Right cardiac atrium (tissue), 5 donors: ENCODE measurements around the gene INO80C. TPM values are rescaled to one million over a fixed set of nuclear protein-coding genes. Genes with fewer than 3 reads are reported as not detected.

Source experiments
- ATAC-seq, 2 donors: fragments of 200-7000 bp; cut with Tn5 transposase; one replicate each; pipeline versions ENCODE4 v1.8.0 to v1.9.1; 2020; ENCODE audit warnings: moderate library complexity in 2 of 2, mild to moderate bottlenecking in 1 of 2
- DNase-seq, 3 donors: peaks; one replicate each; pipeline ENCODE4 v3.0.0-alpha.2; 2020
- H3K27ac ChIP-seq: one replicate; pipeline ENCODE4 v1.5.1; 2013; ENCODE audit warnings: mild to moderate bottlenecking, low read length, control low read depth, moderate library complexity
- H3K27me3 ChIP-seq: one replicate; pipeline ENCODE4 v1.6.1; 2013; ENCODE audit not compliant: control insufficient read depth, insufficient read depth
- H3K4me1 ChIP-seq: one replicate; pipeline ENCODE4 v1.6.1; 2013; ENCODE audit warnings: low read length; ENCODE audit not compliant: control insufficient read depth, insufficient read depth
- H3K4me3 ChIP-seq: one replicate; pipeline ENCODE4 v1.5.1; 2013; ENCODE audit warnings: low read length, control low read depth
- H3K9me3 ChIP-seq: one replicate; pipeline ENCODE4 v1.6.1; 2013; ENCODE audit warnings: low read length; ENCODE audit not compliant: control insufficient read depth
- WGBS: extraction: QIAGEN DNeasy Blood & Tissue Kit; methylation state at CpG from one replicate; pipeline ENCODE4 v1.1.7; 2013; 5-methylcytosine and 5-hydroxymethylcytosine counted together
- intact Hi-C, 4 donors: fragments of 100-400 bp; cut with DNase I; formaldehyde crosslinking; loops; one replicate each; pipeline versions ENCODE4 v1.11.0 to v1.14.0; 2022 to 2023
- polyA plus RNA-seq: library from polyadenylated mRNA; stranded (reverse); fragments of 200-250 nt; gene quantifications from one replicate; pipeline ENCODE4 v1.2.3, GENCODE V29; 2013
- total RNA-seq, 4 donors: library from RNA; stranded (reverse); fragmentation: NEBNext Ultra II Directional; extraction: Animal tissue kit (Norgen Biotek cat#: 25700); gene quantifications; one replicate each; pipeline ENCODE4 v1.2.1, GENCODE V29; 2021
- donor health status: healthy with polysubstance abuse.
- donor health status: DM: no; HTN: yes; CAD: no.
- donor health status: DM: no; HTN: no; CAD: no.
- donor health status: DM: no; HTN: yes; CAD: no; lungs with severe emphysema.
- donor health status: DM: yes; HTN: yes; CAD: no.

The INO80C gene
- total and polyA plus RNA-seq, 5 donors: 25.4 to 36.1 (median 26.5) TPM

- H3K27ac ChIP-seq: no peak overlapping the region
- no peak for ATAC-seq
- 87% methylated on average over 2 of the region's 2 CpGs for WGBS
- peaks cover 9% of the 10 kb centered on the region for H3K4me1 ChIP-seq
- no peaks in the 10 kb centered on the region for H3K27me3 ChIP-seq
- no peak overlapping the region for H3K4me3 ChIP-seq
- H3K9me3 ChIP-seq: no peaks in the 10 kb centered on the region
- no peak for DNase-seq
- intact Hi-C loops: no loop called here
Measured at GRCh38 chr18:35522130-35522959, 24.6 kb upstream of the INO80C start.

DNA sequence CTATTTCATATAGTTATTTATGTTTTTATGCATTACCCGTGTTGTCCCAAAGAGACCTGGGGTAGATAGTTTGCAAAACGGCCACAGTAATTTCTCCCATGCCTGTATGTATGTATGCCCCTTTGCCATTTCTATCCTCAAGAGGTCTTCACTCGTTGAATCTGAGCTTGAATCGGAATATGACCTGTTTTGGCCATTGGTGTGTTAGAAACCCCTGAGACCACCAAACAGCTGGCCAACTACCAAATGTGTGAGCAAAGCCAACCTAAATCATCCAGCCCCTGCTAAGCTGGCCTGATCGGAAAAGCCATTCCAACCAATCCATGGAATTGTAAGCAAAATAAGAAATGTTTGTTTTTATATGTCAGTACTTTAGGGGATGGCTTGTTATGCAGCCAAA lies 23.4 kb upstream of the INO80C start:
- no peaks in the 10 kb centered on the region for H3K9me3 ChIP-seq
- intact Hi-C loops: no loop called here

GRCh38 chr18:35519148-35519899 lies 21.6 kb upstream of the INO80C start:
- Histone ChIP-seq H3K4me3 (no peak overlapping the region), H3K4me1 (no peaks in the 10 kb centered on the region), H3K27ac (no peak overlapping the region), H3K27me3 (no peaks in the 10 kb centered on the region), H3K9me3 (no peaks in the 10 kb centered on the region)
- ATAC-seq (no peak), DNase-seq (no peak)
- WGBS: 75% methylated on average over 7 of the region's 7 CpGs
- intact Hi-C loops: loop anchor here in 1 of 4 donors (10.0 kb wide), 1 partner anchor 55 kb away; no protein-coding TSS in a partner anchor

More for the DNA sequence above, 23.4 kb upstream of the INO80C start:
- peaks cover 4% of the 10 kb centered on the region for H3K4me1 ChIP-seq
- no peak overlapping the region for H3K27ac ChIP-seq
- no peak overlapping the region for H3K4me3 ChIP-seq
- WGBS: 80% methylated on average over 5 of the region's 5 CpGs
- no peaks in the 10 kb centered on the region for H3K27me3 ChIP-seq
- no peak for DNase-seq
- ATAC-seq: no peak

DNA sequence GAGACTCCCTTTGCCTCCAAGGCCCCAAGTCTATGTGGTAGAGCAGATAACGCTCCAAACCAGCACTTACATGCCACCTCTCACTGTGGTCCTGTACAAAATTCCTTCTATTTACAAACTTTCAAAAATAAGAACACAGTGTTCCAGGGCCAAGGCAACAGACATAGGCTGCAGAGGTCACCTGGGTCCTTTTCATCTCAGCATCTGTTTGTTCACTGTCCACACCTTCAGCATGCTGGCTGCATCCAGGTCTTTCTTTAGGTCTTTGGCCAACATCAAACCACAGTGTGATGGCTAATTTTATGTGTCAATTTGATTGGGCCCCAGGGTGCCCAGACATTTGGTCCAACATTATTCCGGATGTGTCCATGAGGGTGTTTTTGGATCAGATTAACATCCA lies 20.0 kb upstream of the INO80C start:
- no peaks in the 10 kb centered on the region for H3K27me3 ChIP-seq
- no peak overlapping the region for H3K27ac ChIP-seq
- ATAC-seq (no peak), DNase-seq (no peak)
- peaks cover 4% of the 10 kb centered on the region for H3K4me1 ChIP-seq
- 96% methylated on average over 2 of the region's 2 CpGs for WGBS
- intact Hi-C loops: loop anchor here in 1 of 4 donors (10.0 kb wide), 1 partner anchor 53 kb away; no protein-coding TSS in a partner anchor
- H3K4me3 ChIP-seq: no peak overlapping the region
- no peaks in the 10 kb centered on the region for H3K9me3 ChIP-seq

DNA sequence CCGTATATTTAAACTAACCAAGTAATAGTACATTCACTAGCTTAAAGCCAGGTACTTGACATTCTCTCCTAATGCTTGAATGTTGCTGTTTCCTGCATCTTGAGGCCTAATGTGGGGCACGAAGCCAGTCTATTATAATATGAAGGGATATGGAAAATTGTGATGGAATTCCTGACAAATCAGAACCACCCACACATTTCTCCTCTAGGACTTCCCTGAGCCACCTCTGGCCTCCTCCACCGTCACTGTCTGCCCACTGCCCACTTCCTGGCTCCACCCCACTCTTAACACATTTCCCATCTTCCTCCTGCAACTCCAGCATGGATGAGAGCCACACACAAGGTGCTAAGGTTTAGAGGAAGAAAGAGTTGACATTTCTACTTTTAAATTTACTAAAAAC lies 19.0 kb upstream of the INO80C start:
- H3K27ac ChIP-seq: no peak overlapping the region
- H3K9me3 ChIP-seq: no peaks in the 10 kb centered on the region
- DNase-seq (no peak), ATAC-seq (no peak)
- no peaks in the 10 kb centered on the region for H3K27me3 ChIP-seq
- intact Hi-C loops: loop anchor here in 1 of 4 donors (10.0 kb wide), 1 partner anchor 52 kb away; no protein-coding TSS in a partner anchor
- peaks cover 4% of the 10 kb centered on the region for H3K4me1 ChIP-seq
- WGBS: 66% methylated on average over 3 of the region's 3 CpGs
- no peak overlapping the region for H3K4me3 ChIP-seq

- H3K9me3 ChIP-seq: no peaks in the 10 kb centered on the region
- H3K4me3 ChIP-seq: no peak overlapping the region
- no peak for ATAC-seq
- no peaks in the 10 kb centered on the region for H3K27me3 ChIP-seq
- H3K4me1 ChIP-seq: peaks cover 4% of the 10 kb centered on the region
- WGBS: 81% methylated on average over 3 of the region's 3 CpGs
- intact Hi-C loops: loop anchor here in 1 of 4 donors (10.0 kb wide), 1 partner anchor 52 kb away; no protein-coding TSS in a partner anchor
- DNase-seq: no peak
- peak overlapping the region; percentile 42 for H3K27ac ChIP-seq
Measured at GRCh38 chr18:35516351-35516750, 18.6 kb upstream of the INO80C start.

DNA sequence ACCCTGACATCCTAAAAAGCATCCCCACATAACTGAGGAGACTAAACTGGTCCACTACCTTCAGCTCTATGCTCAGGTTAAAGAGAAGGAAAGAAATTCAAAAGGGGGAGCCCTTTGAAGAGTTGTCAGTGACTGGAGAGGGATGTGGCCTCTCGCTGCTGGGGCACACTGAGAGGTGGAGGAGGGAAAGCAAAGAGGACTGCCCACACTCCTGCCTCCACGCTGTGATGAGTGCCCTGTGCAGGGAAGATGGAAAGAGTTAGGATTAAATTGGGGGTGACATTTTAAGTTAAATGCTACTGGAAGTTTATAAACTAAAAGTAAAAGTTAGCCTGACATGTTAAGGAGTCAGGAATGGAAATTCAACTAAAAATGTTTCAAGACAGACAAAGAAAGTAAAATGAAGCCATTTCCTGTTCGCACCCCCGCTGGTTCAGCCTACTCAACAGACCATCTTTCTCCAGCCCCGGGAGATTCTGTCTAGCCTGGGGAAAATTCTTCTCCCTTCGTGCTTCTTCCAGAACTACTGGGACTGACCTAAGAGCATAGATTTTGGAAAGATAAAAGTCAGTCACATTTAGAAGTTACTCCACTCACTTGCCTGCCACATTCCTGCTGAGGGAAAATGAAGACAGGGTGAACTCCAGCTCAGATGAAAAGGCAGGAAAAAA lies 17.8 kb upstream of the INO80C start:
- no peak overlapping the region for H3K4me3 ChIP-seq
- no peak overlapping the region for H3K27ac ChIP-seq
- intact Hi-C loops: loop anchor here in 1 of 4 donors (10.0 kb wide), 1 partner anchor 51 kb away; no protein-coding TSS in a partner anchor
- no peaks in the 10 kb centered on the region for H3K27me3 ChIP-seq
- ATAC-seq (peak in 1 of 2 donors; percentile 9), DNase-seq (no peak)
- 56% methylated on average over 6 of the region's 6 CpGs for WGBS
- H3K4me1 ChIP-seq: peaks cover 4% of the 10 kb centered on the region
- no peaks in the 10 kb centered on the region for H3K9me3 ChIP-seq

- H3K27ac ChIP-seq: no peak overlapping the region
- H3K4me3 ChIP-seq: no peak overlapping the region
- peak in 1 of 3 donors; percentile 36 for DNase-seq
- H3K4me1 ChIP-seq: peaks cover 4% of the 10 kb centered on the region
- intact Hi-C loops: loop anchor here in 1 of 4 donors (10.0 kb wide), 1 partner anchor 50 kb away; no protein-coding TSS in a partner anchor
- peak; percentile 16 to 56 for ATAC-seq
- H3K27me3 ChIP-seq: no peaks in the 10 kb centered on the region
- 74% methylated on average over 7 of the region's 7 CpGs for WGBS
- H3K9me3 ChIP-seq: no peaks in the 10 kb centered on the region
Measured at GRCh38 chr18:35514752-35515459, 17.1 kb upstream of the INO80C start.

DNA sequence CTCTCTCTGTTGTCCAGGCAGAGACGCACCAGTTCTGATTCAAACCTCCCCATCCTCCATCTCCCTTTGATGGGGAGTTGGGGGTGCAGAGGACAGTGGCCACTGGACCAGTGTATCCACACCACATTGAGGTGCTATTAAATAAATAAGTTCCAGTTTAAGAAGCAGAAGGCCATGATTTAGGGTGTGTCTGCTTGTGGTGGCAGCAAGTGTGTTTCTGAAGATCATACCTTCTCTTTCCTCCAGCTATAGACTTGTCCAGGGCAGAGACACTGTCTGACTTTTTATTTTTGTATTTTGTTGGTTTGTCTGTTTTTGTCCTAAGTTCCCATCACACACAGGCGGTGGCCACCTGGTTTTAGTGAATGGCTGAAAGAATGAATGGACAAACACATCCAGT lies 16.5 kb upstream of the INO80C start:
- no peaks in the 10 kb centered on the region for H3K27me3 ChIP-seq
- H3K4me1 ChIP-seq: peaks cover 4% of the 10 kb centered on the region
- 99% methylated on average over 2 of the region's 2 CpGs for WGBS
- no peak overlapping the region for H3K4me3 ChIP-seq
- ATAC-seq (no peak), DNase-seq (no peak)
- intact Hi-C loops: loop anchor here in 1 of 4 donors (10.0 kb wide), 1 partner anchor 49 kb away; no protein-coding TSS in a partner anchor
- H3K9me3 ChIP-seq: no peaks in the 10 kb centered on the region
- H3K27ac ChIP-seq: no peak overlapping the region
